Lower lobe of right lung (tissue), 2 donors: ENCODE data around the gene BASP1. TPM values are rescaled to one million over a fixed set of nuclear protein-coding genes. Genes with fewer than 3 reads are reported as not detected.

Experiments used
- ATAC-seq, 2 donors: fragments of 200-7000 bp; cut with Tn5 transposase; one replicate each; pipeline ENCODE4 v1.9.1; 2020 to 2022; ENCODE audit warnings: mild to moderate bottlenecking in 2 of 2, moderate library complexity in 2 of 2
- DNase-seq: peaks from one replicate; pipeline ENCODE4 v3.0.0-alpha.2; 2020
- H3K27ac ChIP-seq: fragments of 200-600 bp; one replicate; pipeline ENCODE4 v1.8.0; 2022
- H3K27me3 ChIP-seq: fragments of 200-600 bp; one replicate; pipeline ENCODE4 v1.8.0; 2022; ENCODE audit warnings: low read depth
- H3K36me3 ChIP-seq: fragments of 200-600 bp; one replicate; pipeline ENCODE4 v1.8.0; 2022; ENCODE audit warnings: mild to moderate bottlenecking
- H3K4me1 ChIP-seq: fragments of 200-600 bp; one replicate; pipeline ENCODE4 v1.8.0; 2022
- H3K4me3 ChIP-seq: fragments of 200-600 bp; one replicate; pipeline ENCODE4 v1.8.0; 2022; ENCODE audit warnings: mild to moderate bottlenecking
- H3K9me3 ChIP-seq: fragments of 200-600 bp; one replicate; pipeline ENCODE4 v1.8.0; 2022
- intact Hi-C: fragments of 100-400 bp; cut with DNase I; formaldehyde crosslinking; loops from one replicate; pipeline ENCODE4 v1.11.0; 2022
- total RNA-seq: library from RNA; stranded (reverse); fragmentation: NEBNext Ultra II Directional; extraction: Animal tissue kit (Norgen Biotek cat#: 25700); gene quantifications from one replicate; pipeline ENCODE4 v1.2.1, GENCODE V29; 2021
- TF ChIP-seq, protein P1 (sequence below): fragments of 200-600 bp; IDR thresholded peaks from one replicate; pipeline ENCODE4 v1.8.0; 2022; ENCODE audit warnings: antibody characterized with exemption, mild to moderate bottlenecking
- donor health status: DM: no; HTN: yes; CAD: no; lungs with severe emphysema.

BASP1 gene
- total RNA-seq, 1 donor from 2014 or later: 25.8 TPM

DNA sequence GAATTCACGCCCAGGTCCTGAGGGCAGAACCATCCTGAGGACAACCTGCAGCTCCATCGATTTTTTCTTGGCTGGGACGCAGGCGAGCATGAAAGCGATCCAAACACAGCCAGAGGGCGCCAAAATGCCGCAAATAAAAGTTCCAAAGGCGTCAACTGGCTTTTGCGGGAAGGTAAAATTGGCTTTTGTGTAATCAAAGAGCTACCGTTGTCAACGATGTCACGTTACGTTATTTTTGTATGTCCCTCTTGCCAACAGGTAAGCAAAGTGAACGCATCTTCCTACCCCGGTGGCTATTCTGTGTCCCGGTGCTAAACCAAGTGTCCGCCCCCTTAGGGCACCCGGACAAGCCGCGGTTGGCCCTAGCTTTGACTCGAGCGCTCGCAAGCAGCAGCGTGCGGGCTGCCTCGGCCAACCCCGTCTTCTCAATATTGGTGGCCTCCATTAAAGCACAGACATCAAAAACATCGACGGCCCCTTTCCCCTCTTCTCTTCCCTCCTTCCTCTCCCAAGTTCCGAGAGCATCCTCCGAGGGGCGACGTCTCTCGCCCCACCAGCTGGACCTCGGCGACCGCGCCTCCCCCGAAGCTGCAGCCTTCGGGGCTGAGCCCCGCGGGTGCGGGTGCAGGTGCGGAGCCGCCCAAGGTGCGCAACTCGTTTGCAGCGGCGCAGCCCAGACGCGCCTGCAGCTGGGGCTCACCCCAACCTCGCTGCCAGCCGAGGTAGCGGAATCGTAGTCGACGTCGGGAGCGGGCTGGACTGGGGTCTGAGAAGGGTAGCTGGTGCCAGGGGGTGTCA, 1.1 kb upstream of the BASP1 start:
- Histone ChIP-seq H3K36me3 (no peaks in the 10 kb centered on the region), H3K4me3 (peak overlapping the region; percentile 45), H3K27me3 (peaks cover 16% of the 10 kb centered on the region), H3K4me1 (peaks cover 16% of the 10 kb centered on the region), H3K27ac (peak overlapping the region; percentile 32), H3K9me3 (no peaks in the 10 kb centered on the region)
- ATAC-seq: peak; percentile 70 to 76
- intact Hi-C loops: loop anchor here (10.0 kb wide), 1 partner anchor 1088 kb away; no protein-coding TSS in a partner anchor
- TF ChIP-seq, protein P1, sequence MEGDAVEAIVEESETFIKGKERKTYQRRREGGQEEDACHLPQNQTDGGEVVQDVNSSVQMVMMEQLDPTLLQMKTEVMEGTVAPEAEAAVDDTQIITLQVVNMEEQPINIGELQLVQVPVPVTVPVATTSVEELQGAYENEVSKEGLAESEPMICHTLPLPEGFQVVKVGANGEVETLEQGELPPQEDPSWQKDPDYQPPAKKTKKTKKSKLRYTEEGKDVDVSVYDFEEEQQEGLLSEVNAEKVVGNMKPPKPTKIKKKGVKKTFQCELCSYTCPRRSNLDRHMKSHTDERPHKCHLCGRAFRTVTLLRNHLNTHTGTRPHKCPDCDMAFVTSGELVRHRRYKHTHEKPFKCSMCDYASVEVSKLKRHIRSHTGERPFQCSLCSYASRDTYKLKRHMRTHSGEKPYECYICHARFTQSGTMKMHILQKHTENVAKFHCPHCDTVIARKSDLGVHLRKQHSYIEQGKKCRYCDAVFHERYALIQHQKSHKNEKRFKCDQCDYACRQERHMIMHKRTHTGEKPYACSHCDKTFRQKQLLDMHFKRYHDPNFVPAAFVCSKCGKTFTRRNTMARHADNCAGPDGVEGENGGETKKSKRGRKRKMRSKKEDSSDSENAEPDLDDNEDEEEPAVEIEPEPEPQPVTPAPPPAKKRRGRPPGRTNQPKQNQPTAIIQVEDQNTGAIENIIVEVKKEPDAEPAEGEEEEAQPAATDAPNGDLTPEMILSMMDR: peak; percentile 78
- DNase-seq: peak; percentile 80

DNA sequence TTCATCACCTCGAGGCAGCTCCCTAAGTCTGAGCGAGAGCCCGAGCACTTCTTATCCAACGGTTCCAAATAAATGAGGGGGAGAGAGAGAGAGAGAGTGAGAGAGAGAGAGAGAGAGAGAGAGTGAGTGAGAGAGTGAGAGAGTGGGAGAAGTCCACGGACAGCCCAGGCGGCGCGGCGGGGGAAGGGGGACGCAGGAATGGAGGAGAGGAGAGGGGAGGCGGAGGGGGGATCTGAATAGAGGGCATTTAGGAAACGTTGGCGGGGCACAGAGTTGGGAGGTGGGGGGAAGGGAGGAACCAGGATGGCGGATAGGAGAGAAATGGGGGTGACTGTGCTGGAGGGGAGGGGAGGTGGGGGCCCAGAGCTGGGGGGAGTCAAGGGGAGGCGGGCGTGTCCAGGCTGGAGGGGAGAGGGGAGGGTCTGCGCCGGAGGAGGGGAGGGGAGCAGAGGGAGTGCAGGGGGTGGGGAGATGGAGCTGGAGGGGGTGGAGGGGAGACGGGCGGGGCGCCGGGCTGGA, 398 bp upstream of the BASP1 start:
- Histone ChIP-seq H3K27ac (peak overlapping the region; percentile 32), H3K27me3 (peaks cover 16% of the 10 kb centered on the region), H3K4me1 (peaks cover 16% of the 10 kb centered on the region), H3K9me3 (no peaks in the 10 kb centered on the region), H3K4me3 (peak overlapping the region; percentile 66), H3K36me3 (no peaks in the 10 kb centered on the region)
- intact Hi-C loops: loop anchor here (10.0 kb wide), 1 partner anchor 1088 kb away; no protein-coding TSS in a partner anchor
- TF ChIP-seq, protein P1: no peak
- peak; percentile 56 for DNase-seq
- peak; percentile 32 to 44 for ATAC-seq

DNA sequence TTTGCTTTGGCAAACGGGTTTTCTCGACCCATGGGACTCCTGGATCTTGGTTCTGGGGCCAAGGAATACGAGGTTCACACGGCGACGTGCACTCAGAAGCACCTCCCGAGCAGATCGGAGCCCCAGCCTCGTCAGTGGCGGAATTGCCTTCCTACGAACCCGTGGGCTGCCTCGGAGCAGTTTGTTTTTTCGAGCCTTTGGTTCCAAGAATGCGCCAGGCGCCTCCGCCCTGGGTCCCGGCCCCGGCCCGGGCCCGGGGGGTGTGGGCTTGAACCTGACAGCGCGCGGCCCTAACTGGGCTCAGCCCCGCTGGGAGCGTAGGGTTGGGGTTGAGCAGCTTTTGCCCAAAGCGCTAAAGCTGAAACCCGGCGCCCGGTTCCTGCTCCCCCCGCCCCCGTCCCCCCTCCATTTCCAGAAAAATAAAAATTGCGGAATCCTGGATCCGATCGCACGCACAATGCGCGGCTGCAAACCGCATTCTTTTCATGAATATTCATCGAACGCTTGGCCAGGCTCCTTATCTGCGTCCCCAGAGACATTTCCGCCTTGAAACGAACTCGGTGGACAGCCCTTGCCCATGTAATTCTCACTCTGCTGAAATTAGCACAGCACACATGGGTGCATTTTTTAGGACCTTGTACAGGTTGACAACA, 1.0 kb downstream of the BASP1 start:
- H3K27me3 ChIP-seq: peaks cover 16% of the 10 kb centered on the region
- TF ChIP-seq, protein P1: no peak
- peaks cover 16% of the 10 kb centered on the region for H3K4me1 ChIP-seq
- no peaks in the 10 kb centered on the region for H3K36me3 ChIP-seq
- intact Hi-C loops: loop anchor here (10.0 kb wide), 1 partner anchor 1086 kb away; no protein-coding TSS in a partner anchor
- ATAC-seq (peak; percentile 31 to 43), DNase-seq (peak; percentile 54)
- peak overlapping the region; percentile 65 for H3K27ac ChIP-seq
- H3K4me3 ChIP-seq: peak overlapping the region; percentile 66
- H3K9me3 ChIP-seq: no peaks in the 10 kb centered on the region

DNA sequence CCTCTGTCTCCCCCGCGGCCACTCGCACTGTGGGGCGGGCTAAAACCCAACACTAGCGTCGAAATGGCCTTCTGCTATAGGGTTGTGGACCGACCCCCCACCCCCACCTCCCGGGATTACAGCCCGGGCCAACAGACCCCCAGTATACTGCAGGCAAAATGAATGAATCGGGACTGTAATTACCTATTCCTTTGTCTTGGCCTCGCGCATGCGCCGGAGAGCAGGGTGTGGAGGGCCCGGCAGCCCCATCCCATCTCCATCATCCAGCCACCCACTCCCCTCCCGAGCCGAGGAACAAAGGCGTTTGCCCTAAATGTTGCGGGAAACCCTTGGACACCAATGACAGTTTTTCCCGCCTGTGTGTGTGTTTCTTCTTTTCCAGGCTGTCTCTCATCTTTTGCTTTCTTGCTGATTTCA, 1.6 kb downstream of the BASP1 start:
- ATAC-seq (peak in 1 of 2 donors; percentile 15), DNase-seq (no peak)
- no peaks in the 10 kb centered on the region for H3K9me3 ChIP-seq
- H3K4me1 ChIP-seq: peaks cover 16% of the 10 kb centered on the region
- H3K4me3 ChIP-seq: peak overlapping the region; percentile 66
- H3K27ac ChIP-seq: no peak overlapping the region
- TF ChIP-seq, protein P1: no peak
- intact Hi-C loops: loop anchor here (10.0 kb wide), 1 partner anchor 1086 kb away; no protein-coding TSS in a partner anchor
- H3K27me3 ChIP-seq: peaks cover 16% of the 10 kb centered on the region
- no peaks in the 10 kb centered on the region for H3K36me3 ChIP-seq

DNA sequence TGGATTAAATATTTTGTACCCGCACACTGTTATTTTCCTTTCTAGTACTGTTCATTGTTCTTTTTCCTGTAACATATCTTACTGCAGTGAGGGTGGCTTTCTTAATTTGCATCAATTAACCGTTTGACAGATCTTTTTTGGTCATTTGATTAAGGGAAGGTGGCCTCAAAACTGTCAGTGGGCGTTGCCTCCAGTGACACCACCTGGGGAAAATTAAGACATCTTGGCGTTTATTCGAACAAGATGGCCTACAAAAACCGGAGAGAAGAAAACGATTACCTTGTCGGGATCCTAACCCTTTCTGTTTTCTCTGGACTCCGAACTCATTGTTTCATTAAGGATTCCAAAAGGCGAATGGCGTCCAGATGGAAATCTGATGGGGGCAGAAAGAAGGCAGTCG, 2.0 kb downstream of the BASP1 start:
- TF ChIP-seq, protein P1: no peak
- no peak for ATAC-seq
- Histone ChIP-seq H3K27me3 (peaks cover 16% of the 10 kb centered on the region), H3K4me3 (no peak overlapping the region), H3K9me3 (no peaks in the 10 kb centered on the region), H3K36me3 (no peaks in the 10 kb centered on the region), H3K27ac (no peak overlapping the region), H3K4me1 (peaks cover 16% of the 10 kb centered on the region)
- DNase-seq: no peak
- intact Hi-C loops: loop anchor here (10.0 kb wide), 1 partner anchor 1085 kb away; no protein-coding TSS in a partner anchor
